GM20000 (cell line): Measurements from ENCODE around the gene SSNA1.

Experiments
- DNase-seq: peaks from one replicate; pipeline ENCODE4 v3.0.0; 2012; ENCODE audit warnings: low spot score
- TF ChIP-seq, protein P1 (sequence below): IDR thresholded peaks from 2 replicates; pipeline ENCODE4 v1.5.1; 2012; ENCODE audit warnings: mild to moderate bottlenecking, control low read depth; ENCODE audit errors: extremely low read depth, missing control alignments

Gene SSNA1

DNA sequence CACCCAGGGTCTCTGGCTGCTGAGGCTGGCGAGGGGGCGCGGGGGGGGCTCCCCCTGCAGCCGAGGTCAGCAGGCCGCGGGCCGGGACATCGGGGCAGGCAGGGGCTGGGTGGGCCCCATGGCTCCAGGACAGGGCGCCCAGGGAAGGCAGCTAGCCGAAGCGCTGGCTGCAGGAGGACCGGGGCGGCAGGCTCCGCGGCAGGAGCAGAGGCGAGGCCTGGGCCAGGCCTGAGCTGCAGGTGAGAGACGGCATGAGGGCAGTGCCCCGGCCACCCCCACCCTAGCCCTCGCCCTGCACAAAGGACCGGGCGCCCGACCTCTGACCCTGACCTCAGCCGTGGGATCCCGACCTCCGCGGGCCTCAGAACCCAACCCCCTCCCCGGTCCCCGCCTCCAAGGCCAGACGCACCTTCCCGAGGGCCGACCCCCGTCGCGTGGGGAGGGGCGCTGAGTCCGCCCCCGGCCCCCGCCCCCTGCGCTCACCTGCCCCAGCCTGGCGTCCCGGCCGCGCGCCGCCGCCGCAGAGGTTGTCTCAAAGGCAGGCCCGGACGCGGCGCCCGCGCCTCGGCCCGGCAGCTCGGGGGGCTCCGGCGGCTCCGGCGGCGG is 33.1 kb downstream of the SSNA1 start:
- peak; percentile 58 for DNase-seq
- TF ChIP-seq, protein P1, sequence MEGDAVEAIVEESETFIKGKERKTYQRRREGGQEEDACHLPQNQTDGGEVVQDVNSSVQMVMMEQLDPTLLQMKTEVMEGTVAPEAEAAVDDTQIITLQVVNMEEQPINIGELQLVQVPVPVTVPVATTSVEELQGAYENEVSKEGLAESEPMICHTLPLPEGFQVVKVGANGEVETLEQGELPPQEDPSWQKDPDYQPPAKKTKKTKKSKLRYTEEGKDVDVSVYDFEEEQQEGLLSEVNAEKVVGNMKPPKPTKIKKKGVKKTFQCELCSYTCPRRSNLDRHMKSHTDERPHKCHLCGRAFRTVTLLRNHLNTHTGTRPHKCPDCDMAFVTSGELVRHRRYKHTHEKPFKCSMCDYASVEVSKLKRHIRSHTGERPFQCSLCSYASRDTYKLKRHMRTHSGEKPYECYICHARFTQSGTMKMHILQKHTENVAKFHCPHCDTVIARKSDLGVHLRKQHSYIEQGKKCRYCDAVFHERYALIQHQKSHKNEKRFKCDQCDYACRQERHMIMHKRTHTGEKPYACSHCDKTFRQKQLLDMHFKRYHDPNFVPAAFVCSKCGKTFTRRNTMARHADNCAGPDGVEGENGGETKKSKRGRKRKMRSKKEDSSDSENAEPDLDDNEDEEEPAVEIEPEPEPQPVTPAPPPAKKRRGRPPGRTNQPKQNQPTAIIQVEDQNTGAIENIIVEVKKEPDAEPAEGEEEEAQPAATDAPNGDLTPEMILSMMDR: no peak

DNA sequence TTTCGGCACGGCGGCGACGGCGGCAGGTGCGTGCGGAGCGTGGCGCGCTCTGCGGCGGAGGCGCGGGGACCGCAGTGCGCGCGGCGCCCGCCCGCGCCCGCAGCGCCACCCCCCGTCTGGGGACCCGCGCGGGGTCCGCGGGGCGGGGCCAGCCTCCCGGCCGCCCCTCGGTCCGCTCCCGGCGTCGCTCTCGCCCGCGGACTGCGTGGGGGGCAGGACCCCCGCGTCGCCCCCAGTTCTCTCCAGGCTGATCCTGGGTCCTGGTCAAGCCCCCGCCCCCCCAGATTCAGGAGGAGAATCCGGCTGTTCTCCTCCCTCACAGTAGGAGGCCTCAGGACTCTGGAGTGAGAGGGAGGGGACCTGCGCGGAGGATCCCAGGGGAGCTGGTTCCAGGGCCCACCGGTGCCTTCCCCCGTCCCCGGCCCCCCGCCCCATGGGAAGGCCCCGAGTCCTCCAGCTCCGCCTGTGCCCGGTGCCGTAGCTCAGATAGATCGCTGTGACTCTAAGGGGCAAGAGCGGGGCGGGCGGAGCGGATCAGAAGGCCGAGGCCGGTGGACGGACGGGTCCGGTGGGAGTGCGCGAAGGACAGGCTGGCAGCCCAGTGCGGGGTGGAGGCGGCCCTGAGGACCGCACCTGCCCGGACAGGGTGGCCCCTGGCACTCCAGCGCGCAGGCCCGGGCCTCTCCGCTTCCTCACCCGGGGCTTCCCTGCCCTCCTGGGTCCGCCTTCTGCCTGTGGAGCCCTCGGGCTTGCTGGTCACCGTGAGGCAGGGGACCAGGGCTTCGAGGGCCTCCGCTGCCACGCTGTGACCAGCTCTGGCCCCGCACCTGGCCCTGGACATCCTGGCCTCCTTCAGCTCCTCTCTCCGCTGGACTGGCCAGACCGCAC is 34.0 kb downstream of the SSNA1 start, which contains the start of gene RNF208:
RNF208 (minus strand) TSS at position 51 of the 888 bp plus-strand sequence. CDS start 1,028 bp downstream, outside the sequence.
- DNase-seq: peak; percentile 65
- TF ChIP-seq, protein P1: no peak

- TF ChIP-seq, protein P1: no peak
- DNase-seq: peak; percentile 99
Observed at GRCh38 chr9:137223078-137223970, 34.8 kb downstream of the SSNA1 start.

DNA sequence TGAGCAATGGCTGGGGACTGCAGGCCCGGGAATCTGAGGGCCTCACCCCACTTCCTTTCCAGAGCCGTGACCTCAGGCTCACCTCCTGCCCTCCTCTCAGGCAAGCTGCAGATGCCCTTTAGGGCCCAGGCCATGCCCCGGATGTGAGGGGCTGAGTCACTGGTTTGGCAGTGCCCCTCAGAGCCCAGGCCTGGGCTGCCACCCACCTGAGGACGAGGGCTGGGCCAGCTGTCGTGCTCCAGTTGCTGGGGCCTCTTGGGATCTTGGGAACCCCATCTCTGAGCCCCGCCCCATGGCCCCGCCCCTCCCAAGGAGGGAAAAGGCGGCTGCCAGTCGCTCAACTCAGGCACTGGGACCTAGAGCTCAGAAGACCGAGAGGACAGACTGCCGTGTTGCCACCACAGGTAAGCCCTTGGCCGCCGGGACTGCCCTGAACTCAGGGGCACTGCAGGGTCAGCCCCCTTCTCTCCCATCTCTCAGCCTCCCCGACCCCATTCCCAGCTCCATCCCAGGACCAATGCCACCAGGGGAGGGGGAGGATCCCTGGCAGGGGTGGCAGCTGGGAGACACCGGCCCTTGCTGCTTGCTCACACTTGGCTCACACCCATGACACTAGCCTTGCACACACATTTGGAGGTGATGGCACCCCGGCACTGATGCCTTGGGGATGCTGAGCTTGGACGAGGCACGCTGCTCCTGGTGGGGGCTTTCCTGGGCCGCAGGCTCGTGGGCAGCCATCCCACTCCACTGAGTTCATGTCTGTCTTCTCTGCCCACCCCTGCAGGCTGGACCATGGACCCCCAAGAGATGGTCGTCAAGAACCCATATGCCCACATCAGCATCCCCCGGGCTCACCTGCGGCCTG is 36.6 kb downstream of the SSNA1 start, which contains the start of gene CYSRT1:
CYSRT1 (plus strand) TSS at position 345 of the 865 bp plus-strand sequence; CDS start at position 793, 448 bp downstream.
- TF ChIP-seq, protein P1: no peak
- DNase-seq: no peak

GRCh38 chr9:137225699-137226331 is 37.3 kb downstream of the SSNA1 start:
- TF ChIP-seq, protein P1: no peak
- DNase-seq: no peak
